HG03521 (cell line): Measurements from ENCODE around the gene MMD.
"Not testable (repeated sequence)": the region's sequence is repeated elsewhere in the genome, so short reads cannot be mapped to it uniquely, and the experiment has no call there.

Experiments
- ATAC-seq: cut with Tn5 transposase; IDR thresholded peaks from one replicate; pipeline ENCODE4 v1.9.1; 2021; ENCODE audit warnings: mild to moderate bottlenecking, moderate library complexity; ENCODE audit not compliant: unreplicated experiment

The MMD gene, protein sequence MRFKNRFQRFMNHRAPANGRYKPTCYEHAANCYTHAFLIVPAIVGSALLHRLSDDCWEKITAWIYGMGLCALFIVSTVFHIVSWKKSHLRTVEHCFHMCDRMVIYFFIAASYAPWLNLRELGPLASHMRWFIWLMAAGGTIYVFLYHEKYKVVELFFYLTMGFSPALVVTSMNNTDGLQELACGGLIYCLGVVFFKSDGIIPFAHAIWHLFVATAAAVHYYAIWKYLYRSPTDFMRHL

DNA sequence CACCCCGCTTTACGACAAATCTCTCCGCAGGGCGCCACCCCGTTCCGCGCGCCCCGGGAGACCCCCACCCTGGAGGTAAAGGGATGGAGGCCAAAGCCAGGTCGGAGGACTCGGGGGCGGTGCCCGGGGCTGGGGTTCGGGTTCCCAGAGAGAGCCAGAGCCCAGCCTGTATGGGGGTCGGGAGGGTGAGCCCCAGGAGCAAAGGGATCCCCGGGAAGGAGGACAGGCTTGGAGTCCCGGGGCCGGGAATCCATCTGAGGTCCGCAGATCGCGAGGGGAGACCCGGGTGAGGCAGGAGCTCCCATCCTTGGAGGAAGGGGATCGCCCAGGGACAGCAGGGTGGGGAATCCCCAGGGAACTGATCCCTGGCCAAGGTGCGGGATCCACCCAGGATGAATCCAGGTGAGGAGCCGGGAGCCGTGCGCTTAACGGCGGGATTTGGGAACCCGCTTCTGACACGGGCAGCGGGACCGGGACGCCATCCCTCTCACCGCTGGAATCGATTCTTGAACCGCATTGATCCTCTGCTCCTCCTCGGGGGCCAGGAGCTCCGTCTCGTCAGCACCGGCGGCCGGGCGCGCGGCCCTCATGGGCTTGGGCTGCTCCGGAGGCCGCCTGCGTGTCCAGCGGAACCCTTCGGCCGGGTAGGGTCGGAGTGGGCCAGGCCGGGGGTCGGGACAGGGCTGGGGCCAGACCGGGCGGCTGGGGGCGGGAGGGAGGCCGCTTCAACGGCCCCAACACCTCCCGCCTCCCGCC, at the start of gene MMD:
Gene MMD, minus strand, starts transcription at position 657 of the 756 bp plus-strand sequence. Its CDS starts 140 bp downstream, at position 517.
- peak; percentile 4 for ATAC-seq

DNA sequence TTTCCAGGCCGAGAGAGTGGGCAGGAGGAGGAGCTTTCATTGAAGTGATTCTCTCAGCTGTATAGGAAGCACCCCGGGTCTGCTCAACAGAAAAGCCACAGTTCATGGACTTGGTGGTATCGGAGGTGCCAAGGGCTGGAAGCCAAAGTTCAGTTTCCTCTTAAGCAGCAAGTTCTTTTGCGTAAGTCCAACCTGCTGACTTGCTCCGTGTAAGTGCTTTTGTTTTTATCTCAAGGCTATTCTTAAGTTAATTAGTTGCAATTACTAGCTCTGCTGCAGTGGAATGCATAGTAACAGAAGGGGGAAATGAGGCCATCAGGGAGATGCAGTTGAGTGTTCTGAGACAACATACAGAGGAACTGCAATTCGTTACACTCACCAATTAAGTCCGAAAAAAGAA, 45.0 kb upstream of the MMD start:
- ATAC-seq: no peak

DNA sequence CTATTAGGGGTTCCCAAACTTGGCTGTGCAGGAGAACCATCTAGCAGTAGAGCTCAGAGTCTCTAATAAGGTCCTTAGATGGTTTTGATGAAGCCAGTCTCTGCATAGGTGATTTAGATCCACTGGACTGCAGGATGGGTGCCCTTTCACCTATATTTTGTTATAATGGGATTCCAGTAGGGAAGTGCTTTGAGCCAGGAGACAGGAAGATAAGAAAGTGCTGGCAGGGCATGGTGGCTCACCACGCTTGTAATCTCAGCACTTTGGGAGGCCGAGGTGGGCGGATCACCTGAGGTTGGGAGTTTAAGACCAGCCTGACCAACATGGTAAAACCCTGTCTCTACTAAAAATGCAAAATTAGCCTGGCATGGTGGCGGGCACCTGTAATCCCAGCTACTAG, 44.1 kb upstream of the MMD start:
- not testable (repeated sequence) for ATAC-seq

DNA sequence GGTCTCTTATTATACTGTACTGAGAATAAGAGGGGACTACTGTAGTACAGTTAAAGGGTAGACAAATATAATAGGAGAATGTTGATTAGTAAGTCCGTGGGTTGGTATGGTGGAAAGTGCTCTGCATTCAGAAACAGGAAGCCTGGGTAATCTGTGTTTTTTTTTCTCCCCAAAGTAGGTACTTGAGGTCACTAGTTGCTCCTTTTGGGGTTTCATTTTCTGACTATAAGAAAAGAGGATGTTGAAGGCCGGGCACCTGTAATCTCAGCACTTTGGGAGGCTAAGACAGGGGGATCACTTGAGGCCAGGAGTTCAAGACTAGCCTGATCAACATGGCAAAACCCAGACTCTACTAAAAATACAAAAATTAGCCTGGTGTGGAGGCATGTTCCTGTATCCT, 42.0 kb upstream of the MMD start:
- ATAC-seq: no peak

DNA sequence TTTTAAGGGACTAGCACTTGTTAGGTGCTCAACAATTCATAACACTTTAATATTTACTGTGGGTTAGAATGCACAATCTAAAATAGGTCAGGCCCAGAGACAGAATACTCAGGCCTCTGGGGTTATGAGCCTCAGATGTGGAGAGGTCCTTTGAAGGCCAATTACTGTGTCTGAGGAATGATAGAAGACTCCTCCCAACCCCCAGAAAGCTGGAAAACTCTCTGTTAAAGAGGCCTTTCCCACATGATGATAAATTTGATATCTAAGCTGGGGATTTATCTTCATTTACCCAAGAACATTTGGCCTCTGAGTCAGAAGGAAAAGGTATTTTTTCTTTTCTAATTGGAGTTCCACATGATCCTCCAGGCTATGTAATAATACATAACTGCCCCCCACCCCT, 41.1 kb upstream of the MMD start:
- ATAC-seq: no peak

DNA sequence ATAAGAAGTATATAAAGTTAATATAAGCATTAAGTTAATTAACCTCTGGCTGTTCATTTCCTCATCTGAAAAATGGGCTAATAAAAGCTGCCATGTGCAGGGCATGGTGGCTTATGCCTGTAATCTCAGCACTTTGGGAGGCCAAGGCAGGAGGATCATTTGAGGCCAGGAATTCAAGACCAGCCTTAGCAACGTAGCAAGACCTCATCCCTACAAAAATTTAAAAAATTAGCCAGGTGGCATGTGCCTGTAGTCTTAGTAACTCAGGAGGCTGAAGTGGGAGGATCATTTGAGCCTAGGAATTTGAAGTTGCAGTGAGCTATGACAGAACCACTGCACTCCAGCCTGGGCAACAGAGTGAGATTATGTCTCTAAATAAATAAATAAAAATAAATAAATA, 40.6 kb upstream of the MMD start:
- no peak for ATAC-seq

DNA sequence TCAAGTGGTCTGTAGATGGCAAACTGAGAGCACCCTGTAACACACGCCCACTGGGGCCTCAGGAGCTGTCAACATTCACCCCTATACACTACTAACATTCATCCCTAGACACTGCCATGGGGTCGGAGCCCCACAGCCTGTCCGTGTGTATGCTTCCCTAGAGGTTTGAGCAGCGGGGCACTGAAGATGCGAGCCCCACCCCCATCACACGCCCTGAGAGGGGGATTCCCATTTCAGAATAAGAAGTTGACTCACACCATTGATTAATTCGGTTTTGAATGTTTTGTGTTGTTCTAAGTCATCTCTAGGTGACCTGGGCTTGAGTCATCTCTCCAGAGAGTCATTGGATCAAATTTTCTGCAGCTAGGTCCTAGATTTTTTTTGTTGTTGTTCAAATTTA, 37.3 kb upstream of the MMD start:
- ATAC-seq: peak; percentile 44

DNA sequence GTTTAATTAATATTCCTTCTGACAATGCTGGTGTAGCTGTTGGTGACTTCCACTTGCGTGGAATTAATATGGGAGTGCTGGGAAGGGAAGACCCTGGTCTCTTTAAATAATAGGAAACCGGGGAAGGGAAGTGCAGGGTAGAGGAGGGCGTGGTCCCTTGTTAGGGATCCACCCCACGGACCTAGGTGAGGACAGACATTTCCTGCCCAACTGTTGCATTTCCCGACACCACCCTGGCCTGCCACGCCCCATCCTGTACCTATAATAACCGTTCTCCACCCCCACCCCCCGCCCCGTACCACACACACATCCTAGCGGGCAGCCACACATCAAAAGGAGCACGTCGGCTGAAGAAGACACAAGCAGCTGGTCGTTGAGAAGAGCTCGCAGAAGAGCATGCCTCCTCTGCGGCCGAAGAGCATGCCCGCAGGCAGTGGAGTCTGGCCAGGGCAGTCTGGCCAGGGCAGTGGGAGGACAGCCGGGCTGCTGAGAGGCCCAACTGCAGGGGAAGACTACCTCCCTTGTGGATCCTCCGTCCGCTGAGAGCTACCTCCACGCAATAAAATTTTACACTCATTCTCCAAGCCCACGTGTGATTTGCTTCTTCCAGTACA, 36.8 kb upstream of the MMD start:
- no peak for ATAC-seq

DNA sequence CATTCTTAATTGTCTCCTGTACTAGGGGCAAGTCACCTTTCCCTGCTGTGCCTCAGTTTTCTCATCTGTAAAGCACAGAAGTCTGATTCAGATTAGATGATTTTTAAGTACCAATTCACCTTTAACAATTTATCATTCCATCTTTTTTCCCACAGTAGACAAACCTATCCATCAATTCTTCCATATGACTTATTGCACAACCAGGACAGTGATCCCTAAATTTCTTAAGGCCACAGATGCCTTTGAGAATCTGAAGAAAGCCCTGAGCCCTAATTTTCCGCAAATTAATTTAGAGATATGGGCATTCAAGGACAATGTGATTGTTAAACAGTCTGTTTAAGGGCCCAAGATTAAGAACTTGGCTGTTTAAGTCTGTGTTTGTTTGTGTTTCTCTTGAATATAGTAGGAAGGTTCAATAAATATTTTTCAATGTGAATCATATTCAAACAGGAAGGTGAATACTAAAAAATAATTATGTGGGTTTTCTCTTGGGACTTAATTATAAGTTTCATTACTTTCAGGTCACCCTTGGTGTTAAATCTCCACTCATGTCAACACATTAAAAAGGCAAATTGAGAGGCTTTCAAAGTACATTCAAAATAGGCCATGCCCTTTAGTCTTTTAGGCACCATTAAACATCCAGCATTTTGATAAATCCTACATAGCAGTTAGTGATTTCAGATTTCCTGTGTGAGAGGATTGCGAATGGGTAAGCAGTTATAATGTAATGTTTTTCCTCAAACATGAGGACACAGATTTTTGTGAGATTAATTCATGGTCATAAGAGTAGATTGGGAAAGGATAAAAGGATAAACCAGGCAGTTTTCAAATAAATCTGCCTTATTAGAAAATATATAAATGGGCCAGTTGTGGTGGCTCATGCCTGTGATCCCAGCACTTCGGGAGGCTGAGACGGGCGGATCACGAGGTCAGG, 34.9 kb upstream of the MMD start:
- ATAC-seq: no peak

DNA sequence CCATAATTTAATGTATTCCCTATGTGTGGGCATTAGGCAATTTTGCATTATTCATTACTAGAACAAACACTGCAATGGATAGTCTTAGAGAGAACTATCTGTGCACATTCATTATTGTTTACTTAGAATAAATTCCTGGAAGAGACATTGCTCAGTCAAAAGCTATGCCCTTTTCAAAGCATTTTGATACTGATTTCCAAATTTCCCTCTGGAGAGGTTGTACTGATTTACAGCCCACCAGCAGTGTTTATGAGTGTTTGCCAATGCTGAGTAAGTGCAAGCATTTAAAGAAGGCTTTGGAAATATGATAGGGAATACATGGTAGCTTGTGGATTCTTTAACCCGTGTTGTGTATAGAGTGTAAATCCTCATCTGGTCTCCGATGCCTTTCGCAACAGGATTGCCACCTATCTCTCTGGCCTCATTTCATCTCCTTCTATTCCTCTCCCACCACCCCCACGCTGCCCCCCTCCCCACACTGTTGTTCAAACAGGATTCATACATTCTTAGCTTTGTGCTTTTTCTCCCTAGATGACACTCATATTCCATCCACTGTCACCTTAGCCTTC, 33.4 kb upstream of the MMD start:
- ATAC-seq: no peak

DNA sequence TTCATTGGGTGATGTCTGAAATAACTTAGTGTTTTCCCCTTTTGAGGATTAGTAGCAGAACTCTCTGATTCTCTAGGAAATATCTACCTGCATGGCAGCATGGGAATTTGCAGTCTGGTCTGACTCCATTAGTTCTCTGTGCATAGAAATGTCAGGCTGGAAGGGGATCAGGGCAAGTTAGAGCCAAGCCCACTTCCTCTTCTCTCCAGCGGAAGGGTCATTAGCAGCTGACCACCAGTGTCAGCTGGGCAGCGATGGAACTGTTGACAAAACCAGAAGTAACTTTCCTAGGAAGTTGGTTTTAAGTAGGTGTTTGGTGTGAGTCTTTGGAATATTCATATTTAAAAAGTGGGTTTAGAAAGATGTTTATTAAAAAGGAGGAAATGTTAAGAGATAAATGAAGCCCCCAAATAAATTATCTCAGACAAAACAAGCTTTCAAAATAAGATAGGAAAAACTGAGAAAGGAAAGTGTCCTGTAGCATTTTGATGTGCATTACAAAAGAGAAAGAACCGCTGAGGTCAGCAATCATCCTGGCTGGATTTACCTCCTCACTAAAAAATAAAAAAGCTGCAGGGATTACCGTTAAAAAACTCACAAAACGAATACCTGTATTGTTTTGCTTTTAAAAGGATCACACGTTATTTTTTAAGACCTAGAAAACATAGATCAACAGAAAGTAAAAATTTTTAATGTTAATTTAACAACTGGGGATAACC, 32.4 kb upstream of the MMD start:
- no peak for ATAC-seq

DNA sequence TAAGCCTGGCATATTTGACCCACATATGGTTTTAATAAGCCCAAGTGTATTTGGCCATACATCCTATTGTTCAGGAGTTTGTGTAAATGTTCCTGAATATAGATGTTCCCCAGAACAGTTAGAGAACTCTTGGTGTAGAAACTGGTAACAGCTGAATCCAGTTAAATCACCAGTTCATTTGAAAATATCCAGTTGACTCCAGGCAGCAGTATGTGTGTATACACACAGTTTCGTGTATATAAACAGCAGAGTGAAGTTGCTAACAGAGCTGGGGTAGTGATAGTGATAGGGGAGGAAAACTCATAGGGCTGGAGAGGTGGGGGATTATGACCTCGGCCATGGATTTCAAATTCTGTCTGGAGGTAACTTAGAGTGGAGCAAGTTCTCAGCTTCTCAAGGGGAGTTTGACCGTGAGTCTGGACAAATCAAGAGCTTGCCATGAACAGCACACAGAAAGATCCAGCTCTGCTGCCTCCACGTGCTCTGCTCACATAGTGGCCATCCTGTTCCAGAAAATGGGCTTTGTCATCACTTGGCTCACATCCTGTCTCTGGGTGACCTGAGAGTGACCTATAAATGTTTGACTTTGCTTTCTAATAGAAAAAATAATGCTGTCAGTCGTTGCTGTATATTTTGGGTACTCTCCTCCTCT, 30.6 kb upstream of the MMD start:
- ATAC-seq: no peak

DNA sequence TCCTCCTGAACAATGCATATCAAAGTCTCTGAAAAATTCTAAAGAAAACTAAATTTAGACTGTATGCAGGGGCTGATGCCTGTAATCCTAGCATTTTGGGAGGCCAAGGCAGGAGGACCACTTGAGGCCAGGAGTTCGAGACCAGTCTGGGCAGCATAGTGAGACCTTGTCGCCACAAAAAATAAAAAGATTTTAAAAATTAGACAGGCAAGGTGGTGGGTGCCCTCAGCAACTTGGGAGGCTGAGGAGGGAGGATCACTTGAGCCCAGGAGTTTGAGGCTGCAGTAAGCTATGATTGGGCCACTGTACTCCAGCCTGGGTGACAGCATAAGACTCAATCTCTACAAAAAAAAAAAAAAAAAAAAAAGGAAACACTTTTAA, 30.1 kb upstream of the MMD start:
- no peak for ATAC-seq

DNA sequence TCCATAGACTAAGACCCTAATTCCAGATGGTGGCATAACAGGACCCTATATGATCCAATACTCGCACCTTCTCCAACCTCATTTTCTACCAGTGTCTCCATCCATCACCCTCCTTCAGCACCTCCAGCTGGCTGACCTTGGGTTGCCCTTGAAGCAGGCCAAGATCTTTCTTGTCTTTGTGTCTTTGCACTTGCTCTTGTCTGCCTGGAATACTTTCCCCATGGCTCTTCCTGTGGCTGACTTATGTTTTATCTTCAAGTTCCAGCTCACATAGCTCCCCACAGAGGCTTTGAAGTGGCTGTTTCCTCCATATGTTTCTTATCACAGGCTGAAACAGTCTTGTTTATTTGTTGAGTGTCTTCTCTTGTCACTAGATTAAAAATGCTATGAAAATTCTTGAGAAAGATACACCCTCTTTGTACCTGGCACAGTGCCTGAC, 29.6 kb upstream of the MMD start:
- no peak for ATAC-seq

DNA sequence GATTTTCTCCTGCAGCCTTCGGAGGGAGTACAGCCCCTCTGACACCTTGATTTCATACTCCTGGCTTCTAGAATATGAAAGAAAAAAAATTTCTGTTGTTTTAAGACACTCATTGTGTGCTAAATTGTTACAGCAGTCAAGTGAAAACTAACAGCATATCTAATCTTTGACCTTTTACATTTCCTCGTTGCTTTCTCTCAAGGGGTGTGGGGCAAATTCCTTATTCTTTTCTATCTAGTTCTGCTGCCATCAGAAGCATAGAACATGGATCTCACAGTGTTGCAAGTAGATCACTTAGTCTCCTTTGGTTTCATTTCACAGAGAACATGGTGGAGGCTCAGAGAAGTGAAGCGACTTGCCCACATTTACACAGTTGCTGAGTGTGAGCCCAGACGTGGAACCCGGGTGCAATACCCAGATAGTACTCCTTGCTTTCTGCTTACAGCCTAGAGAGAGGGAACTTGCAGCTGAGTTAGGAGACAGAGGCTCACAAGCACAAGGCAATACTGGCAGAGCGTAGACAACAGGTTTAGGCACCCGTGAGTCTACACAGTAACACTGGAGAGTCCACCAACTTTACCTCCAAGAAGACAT, 28.7 kb upstream of the MMD start:
- no peak for ATAC-seq

DNA sequence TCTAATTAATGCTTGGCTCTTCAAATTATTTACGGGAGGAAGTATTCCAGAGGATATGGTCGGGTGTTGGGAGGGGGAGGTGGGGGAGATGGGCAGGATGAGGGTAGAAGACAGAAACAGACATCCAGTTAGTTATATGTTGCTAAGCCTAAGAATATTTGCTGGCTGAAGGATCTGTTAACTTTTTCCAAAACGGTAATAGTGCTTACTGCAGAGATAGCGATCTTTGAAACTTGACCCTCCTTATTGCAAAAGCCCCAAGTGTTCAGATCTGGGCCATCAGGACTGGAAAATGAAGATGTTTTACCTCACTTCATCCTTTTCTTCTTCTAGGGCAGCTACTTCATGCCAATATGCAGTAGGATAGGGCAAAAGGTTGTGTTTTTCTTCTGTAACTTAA, 27.0 kb upstream of the MMD start:
- no peak for ATAC-seq

DNA sequence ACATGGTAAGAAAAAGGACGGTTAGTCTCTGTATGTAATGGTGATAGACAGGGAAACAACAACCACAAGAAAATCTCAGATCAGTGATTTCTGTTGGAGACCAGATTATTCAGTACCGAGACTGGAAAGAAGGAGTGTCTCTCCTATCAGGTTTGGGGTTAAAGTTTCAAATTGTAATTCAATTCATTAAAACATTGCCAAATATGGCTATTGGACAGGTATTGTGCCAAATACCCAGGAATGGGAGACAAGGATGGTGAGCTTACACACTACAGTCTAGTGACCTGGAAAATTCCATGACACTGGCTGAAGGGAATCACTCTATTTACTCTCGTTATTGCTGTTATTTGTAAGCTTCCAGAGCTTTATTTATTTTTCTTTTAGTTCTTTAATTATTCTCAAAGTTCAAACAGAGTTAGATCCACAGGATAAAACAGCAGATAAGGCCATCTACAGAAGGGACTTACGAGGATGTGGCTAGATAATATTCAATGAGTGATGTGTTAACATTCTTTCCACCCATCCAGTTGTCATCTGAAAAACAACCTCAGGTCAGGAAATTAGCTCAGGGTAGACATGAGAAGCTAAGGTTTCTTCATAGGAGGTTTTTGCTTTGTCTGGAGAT, 25.1 kb upstream of the MMD start:
- no peak for ATAC-seq

DNA sequence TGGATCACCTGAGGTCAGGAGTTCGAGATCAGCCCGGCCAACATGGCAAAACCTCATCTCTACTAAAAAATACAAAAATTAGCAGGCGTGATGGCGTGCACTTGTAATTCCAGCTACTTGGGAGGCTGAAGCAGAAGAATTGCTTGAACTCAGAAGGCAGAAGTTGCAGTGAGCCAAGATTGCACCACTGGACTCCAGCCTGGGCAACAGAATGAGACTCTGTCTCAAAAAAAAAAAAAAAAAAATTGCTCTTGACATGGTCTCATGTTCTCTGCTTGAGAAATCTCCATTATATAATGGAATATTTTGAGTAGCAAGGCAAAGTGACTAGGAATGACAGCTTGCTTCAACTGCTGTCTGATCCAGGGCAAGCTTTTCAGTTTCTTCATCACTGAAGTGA, 24.4 kb upstream of the MMD start:
- ATAC-seq: not testable (repeated sequence)
